Endothelial cell of umbilical vein (primary cell): Measurements from ENCODE around the gene LILRB5.

ENCODE experiments used
- EZH2 ChIP-seq: IDR thresholded peaks from 2 replicates; pipeline ENCODE4 v1.6.1; 2012; ENCODE audit warnings: borderline replicate concordance, low read depth, mild to moderate bottlenecking, moderate library complexity, low read length, inconsistent platforms; ENCODE audit not compliant: severe bottlenecking
- MYC ChIP-seq: IDR thresholded peaks from one replicate; pipeline ENCODE4 v1.6.1; 2011; ENCODE audit warnings: mild to moderate bottlenecking, low read depth, low read length
- TF ChIP-seq, protein P1 (sequence below), 2 donors: IDR thresholded peaks; 1 replicate in 1 of 2; 2 replicates in 1 of 2; pipeline ENCODE4 v1.5.1; 2011; ENCODE audit warnings: low read length in 2 of 2, mild to moderate bottlenecking in 2 of 2, moderate library complexity in 2 of 2, control low read depth in 1 of 2, inconsistent platforms in 1 of 2, low read depth in 1 of 2; ENCODE audit not compliant: insufficient read depth in 1 of 2; ENCODE audit errors: extremely low read depth in 1 of 2
- TF ChIP-seq, protein P2 (sequence below): IDR thresholded peaks from 2 replicates; pipeline ENCODE4 v1.6.1; 2011; ENCODE audit not compliant: insufficient read depth, insufficient read length

DNA sequence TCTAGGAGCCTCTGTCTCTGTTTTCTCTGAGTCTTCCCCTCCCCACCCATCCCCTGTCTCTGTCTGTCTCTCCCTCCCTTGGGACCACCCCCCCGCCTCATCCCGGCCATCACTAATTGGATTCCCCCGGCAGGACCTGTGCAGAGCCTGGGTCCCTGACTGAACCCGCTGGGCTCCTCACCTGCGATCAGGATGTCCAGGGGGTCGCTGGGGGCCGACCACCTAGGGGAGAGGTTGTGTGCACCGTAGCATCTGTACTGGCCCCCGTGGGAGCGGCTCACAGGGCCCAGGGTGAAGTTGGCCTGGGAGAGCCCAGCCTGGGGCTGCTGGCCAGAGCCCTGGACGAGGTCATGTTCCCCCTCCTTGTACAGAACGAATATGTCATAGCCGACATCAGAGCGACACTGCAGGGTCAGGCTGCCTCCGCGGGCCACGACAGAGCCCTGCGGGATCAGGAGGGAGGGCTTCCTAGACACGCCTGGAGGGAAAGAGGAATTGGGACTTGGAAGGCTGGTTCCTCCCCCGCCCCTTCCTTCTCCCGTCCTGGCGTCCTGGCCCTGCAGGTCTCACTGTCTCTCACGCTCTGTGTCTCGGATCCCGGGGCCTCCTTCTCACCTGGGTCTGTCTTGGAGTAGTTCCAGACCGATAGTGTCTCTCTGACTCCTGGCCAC lies 1.8 kb downstream of the LILRB5 start:
- TF ChIP-seq, protein P1, sequence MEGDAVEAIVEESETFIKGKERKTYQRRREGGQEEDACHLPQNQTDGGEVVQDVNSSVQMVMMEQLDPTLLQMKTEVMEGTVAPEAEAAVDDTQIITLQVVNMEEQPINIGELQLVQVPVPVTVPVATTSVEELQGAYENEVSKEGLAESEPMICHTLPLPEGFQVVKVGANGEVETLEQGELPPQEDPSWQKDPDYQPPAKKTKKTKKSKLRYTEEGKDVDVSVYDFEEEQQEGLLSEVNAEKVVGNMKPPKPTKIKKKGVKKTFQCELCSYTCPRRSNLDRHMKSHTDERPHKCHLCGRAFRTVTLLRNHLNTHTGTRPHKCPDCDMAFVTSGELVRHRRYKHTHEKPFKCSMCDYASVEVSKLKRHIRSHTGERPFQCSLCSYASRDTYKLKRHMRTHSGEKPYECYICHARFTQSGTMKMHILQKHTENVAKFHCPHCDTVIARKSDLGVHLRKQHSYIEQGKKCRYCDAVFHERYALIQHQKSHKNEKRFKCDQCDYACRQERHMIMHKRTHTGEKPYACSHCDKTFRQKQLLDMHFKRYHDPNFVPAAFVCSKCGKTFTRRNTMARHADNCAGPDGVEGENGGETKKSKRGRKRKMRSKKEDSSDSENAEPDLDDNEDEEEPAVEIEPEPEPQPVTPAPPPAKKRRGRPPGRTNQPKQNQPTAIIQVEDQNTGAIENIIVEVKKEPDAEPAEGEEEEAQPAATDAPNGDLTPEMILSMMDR (IDR thresholded peaks at IDR 0.05; ENCODE audit: extremely low read depth in 1 of 2, insufficient read depth in 1 of 2, low read depth in 1 of 2, low read length in 2 of 2) = no peak
- TF ChIP-seq MYC (no peak), EZH2 (no peak)
- TF ChIP-seq, protein P2, sequence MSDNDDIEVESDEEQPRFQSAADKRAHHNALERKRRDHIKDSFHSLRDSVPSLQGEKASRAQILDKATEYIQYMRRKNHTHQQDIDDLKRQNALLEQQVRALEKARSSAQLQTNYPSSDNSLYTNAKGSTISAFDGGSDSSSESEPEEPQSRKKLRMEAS = no peak
